NCI-H774 (cell line): ENCODE measurements around the gene TMEM255A.
A peak's percentile ranks its signal among the peaks of the same experiment; 100 is the strongest.
"Not testable (repeated sequence)": the region's sequence is repeated elsewhere in the genome, so short reads cannot be mapped to it uniquely, and the experiment has no call there.

Experiments
- DNase-seq: peaks from one replicate; lab custom pipeline; 2025; lab: John Stamatoyannopoulos, UW

TMEM255A gene

DNA sequence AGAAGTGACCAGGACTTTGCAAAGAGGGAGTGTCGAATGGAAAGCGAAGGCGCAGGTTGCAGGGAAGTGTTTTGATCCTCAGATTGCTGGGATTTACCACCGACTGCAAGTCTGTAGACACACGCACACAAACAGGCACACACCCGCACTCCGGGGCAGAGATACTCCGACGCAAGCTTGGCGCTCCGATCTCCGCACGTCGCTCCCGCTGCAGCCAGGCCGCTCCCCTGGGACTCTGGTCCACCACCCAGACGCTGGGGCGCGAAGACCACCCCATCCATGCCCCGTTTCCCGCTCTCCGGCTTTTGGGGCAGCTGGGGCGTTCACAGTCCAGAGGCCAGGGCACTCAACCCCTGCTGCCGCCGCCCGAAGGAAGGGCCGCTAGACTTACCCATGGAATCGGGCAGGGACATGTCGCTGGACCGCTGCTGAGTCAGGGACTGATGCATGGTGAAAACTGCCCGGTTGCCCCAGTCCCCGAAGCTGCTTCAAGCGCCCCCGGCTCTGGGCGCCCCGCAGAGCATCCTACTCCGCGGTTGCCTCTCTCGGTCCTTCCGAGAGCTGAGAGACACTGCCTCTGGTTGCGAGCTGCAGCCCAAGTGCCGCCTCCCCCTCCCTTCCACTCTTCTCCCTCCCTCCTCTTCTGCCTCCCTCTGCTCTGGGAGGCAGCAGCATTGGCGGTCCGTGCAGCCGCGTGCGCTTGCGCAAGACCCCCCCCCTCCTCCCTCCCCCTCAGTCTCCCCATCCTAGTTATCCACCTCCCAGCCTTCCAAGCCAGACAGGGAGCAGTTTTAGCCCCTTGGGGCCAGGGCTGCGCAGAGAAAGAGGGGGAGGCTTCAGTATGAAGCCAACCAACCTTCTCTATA is at the start of gene TMEM255A:
Gene TMEM255A, minus strand, starts transcription at position 601 of the 866 bp plus-strand sequence. Its CDS starts 152 bp downstream, at position 449.
- no peak for DNase-seq

DNA sequence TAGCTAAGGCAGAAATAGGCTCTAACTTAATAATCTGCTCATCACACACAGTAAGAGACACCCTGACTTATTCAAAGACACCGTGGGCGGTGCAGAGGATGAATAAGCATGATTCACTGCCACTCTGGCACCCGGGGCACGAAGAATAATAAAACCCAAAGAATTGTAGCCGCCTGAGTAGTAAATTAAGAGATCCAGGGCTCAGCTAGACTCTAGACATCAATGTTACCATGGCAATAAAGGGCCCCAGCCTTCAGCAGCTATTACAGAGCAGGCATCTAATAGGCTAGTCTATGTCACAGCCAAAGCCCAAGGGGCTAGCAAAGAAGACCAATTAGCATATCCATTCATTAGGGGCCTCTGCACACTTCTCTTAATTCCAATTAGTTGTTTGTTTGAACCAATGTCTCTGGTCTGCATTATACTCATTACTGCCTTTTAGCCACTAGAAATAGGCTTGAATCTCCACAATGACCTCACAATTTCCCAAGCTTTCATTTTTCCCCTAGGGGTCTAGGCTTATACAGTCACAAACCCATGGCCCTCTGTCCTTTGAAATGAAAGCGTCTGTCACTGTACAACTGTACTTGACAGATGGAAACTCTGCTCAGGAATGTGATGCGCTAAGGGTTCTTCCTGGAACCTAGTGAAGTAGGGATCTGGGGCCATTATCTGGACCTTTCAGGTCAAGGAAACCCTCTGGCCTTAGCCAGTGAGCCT is 47.6 kb upstream of the TMEM255A start:
- DNase-seq: no peak

DNA sequence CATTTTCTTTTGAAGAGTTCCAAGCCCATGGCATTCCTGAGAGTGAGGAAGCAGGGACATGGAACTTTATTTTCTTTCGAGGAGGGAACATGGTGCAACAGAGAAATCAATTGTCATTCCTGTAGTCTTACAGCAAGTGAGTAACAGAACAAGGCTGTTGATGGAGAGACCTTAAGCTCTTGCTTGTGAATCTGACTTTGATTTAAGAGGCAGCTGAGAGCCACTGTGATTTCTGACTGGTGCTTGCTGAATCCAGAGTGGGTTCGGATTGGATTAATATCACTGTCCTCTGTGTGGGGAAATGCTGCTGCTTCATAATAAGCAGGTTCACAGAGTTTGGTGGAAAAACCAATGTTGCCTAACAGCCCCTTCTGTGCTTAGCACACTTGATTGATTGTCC is 45.9 kb upstream of the TMEM255A start:
- no peak for DNase-seq

DNA sequence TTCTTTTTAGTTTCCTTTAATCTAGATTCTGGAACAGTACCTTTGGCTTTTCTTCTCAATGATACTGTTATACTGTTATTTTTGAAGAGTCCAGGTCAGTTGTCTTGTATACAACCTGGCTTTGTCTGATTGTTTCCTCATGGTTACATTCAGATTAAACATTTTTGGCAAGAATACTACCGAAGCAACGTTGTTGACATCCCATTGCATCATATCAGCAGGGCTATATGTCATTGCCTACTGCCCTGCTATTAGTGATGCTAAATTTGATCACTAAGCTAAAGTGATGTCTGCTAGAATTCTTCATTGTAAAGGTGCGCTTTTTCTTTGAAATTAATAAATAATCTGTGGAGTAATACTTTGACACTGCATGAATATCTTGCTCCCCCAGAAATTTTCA is 44.8 kb upstream of the TMEM255A start:
- no peak for DNase-seq

DNA sequence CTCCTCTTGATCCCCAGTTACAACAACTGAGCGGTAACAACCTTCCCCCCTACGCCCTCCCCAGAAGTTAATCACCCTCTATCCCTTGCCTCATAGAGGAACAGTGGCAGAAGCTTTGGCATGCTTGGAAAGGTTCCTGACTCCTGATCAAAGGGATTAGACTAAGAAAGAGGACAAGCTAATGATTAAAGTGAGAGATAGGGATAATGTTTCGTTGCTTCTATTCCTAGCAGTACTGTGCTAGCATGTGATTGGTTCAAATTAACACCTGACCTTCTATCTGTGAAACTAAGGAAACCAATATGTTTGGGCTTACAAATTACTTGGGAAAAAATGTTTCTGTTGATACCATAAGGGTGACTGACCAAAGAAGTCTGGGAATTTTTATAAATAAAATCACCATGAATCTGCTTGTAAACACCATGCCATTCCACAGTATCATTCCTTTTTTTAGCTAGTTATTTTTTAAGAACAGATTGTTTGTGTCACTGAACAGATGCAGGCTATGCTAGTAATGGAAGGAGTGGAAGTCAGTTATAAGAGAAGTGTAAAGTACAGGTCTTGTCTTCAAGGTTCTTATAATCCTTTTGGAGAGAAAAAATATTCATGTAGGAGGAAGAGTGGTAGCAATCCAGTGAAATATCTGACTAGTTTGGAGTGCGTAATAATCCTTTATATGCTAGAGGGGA is 39.3 kb upstream of the TMEM255A start:
- no peak for DNase-seq

DNA sequence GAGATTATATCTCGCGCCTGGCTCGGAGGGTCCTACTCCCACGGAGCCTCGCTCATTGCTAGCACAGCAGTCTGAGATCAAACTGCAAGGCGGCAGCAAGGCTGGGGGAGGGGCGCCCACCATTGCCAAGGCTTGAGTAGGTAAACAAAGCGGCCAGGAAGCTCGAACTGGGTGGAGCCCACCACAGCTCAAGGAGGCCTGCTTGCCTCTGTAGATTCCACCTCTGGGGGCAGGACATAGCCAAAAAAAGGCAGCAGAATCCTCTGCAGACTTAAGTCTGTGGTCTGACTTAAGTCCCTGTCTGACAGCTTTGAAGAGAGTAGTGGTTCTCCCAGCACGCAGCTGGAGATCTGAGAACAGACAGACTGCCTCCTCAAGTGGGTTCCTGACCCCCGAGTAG is 33.3 kb upstream of the TMEM255A start:
- not testable (repeated sequence) for DNase-seq

DNA sequence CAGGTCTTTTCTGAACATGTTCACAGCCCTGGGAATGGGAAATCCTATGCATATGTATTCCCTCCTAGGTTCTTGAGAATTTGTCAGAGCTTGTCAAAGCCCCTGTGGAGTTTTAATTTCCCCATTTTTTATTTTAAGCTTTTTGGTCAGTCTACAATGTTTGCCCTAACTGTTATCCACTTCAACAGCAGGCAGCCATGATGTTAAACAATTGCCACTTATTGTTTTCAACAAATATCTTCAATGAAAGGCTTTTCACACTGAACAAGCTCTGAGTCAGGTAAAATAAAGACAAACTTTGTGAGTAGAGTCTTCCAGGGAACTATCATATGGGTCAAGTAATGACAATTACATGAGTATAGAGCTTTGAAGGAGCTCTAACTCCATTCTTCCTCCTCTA is 25.6 kb upstream of the TMEM255A start:
- no peak for DNase-seq

DNA sequence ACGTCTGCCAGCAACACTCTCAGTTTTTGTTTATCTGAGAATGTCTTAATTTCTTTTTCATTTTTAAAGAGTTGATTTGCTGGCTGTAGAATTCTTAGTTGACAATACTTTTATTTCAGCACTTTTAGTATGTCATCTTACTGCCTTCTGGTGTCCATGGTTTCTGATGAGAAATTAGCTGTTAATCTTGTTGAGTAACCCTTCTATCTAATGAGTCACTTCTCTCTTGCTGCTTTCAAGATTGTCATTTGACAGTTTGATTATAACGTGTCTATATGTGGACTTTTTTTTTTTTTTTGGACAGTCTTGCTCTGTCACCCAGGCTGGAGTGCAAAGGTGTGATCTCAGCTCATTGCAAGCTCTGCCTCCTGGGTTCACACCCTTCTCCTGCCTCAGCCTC is 24.0 kb upstream of the TMEM255A start:
- DNase-seq: no peak

DNA sequence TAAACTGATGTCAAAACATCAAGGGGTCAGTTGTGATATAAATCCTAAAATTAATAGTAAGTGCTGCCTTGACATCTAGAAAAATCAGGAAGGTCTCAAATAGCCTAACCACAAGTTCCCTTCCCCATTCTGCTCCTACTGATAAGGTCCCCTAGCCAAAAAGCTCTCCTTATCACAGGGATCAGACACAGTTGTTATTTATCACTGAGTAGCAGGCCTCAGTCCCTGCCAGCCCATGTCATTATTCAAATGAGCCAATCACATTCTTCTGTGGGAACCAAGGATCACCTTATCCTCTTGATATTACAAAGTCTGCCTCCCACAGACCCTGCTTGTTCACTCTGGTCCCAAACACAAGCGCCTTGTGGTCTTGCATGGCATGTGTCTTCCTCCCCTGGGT is 23.3 kb upstream of the TMEM255A start:
- no peak for DNase-seq

DNA sequence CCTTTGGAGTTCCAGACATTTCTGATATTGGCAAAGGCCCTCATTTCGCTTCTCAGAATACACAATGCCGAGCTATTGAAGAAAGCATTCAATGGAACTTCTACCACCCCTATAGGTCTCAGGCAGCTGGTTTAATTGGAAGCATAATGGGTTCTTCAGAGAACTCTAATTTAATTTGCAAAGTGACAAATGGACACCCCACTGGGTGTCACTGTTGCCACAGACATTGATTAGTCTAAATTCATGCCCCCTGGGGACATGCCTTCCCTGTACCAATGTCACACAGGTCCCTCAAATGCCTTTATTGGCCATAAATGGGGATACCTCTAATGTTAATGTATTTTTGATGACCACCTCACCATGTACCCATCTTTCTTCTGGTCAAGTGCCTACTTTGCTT is 22.9 kb upstream of the TMEM255A start:
- no peak for DNase-seq

DNA sequence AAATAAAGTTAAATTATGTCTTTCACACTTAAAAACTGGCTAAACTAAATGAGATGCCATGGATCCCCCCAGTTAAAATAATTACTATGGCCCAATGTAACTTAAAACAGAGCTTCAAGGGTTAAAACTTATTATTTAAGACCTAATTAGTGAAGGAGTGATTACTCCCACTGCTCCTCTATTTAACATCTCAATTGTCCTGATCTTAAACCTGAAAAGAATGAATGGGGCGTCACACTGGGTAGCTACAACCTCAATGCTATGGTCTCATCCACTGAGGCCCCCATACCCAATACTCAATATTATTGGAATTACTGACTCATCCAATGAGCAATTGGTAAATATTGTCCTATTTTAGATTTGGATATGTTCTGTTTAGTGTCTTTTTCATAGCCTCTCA is 21.1 kb upstream of the TMEM255A start:
- no peak for DNase-seq

DNA sequence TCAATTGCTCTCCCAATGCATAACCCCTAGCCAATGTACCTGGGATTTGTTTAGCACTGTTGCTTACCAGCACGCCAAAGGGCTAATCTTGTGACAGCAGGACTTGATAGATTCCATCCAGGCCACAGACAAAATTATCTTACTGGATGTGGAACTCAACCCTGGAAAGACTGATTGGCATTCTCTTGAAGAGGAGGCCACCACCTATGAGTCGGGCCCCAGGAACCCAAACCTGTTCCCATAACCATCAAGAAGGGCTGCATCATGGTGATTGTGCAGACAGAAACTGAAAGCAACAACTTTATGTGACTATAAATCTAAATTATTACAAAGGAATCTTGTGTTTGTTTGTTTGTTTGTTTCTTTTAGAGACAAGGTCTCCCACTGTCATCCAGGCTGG is 19.9 kb upstream of the TMEM255A start:
- DNase-seq: no peak

DNA sequence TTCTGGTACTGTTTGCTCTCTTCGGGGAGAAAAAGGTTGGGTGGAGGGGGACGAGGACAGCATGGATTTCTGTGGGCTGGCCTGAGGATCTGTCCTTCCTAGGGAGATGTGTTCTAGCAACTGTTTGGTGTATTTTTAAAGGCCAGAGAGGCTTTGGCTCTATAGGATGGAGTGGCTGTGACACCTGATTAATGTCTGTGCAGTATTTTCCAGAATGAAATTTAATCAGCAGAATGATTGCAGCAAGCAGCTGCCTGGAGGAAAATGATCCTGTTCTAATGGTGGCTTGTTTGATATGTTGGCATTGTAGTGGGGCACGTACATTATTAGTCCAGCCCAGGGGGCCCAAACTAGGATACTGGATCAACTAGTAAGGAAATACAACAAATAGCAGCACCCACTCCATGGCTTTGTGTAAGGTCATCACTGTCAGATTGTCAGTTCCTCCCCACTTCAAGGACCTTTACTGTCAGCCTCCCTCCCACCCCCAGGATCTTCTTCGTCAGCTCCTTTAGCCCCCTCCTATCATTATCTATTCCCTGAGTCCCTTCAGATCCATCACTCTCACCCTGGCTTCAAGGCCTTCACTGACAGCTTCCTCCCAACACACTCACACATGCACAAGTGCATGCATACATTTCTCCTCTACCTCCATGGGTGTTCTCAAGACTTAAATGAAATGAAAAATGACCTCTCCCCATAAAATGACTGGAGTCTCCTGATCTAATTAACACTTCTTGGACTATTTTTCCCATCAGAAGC is 10.4 kb upstream of the TMEM255A start:
- DNase-seq: no peak

DNA sequence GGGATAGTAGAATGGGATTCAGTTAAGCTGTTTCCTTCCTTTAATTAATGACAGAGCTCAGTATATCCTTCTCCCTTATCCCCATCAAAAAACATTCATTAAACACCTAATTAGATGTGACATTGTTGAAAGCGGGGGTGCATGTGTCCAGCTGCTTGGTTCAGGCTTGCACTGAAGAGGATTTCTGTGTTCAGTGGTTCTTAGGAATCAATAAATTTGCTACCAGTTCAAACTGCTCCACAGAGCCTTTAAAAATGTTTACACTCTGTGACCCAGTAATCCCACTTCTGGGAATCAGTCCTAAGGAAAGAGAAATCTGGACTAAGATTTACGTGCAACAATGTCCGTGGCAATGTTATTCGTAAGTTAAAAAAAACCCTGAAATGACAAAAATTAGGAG is 7.2 kb upstream of the TMEM255A start:
- no peak for DNase-seq

DNA sequence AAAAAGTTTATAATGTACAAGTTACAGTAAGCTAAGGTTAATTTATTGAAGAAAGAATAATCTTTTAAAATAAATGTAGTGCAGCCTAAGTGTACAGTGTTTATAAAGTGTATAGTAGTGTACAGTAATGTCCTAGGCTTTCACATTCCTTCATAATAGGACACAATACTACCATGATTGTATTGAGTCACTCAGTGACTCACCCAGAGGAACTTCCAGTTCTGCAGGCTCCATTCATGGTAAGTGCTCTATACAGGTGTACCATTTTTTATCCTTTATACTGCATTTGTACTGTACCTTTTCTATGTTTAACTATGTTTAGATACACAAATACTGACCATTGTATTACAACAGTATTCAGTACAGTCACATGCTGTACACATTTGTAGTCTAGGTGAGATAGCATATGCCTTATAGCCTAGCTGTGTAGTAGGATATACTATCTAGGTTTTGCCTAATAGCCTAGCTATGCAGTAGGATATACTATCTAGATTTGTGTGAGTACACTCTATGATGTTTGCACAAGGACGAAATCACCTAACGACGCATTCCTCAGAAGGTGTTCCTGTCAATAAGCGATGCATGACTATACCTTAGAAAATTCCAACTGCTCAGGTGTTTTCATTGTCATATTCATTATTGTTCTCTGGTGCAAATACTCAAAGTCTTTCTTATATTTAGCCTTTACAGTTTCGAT is 5.5 kb upstream of the TMEM255A start:
- DNase-seq: no peak

DNA sequence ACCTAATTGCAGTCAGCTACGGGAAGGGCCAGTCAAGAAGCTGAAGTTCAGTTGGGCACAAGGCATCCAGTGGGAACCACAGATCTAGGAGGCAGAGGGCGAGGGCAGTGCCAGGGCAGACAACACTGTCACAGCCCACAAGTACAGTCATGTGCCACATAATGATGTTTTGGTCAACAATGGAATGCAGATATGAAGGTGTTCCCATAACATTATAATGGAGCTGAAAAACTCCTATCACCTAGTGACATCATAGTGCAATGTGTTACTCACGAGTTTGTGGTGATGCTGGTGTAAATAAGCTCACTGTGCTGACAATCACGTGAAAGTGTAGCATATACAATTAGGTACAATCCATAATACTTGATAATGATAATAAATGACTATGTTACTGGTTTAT is 4.5 kb upstream of the TMEM255A start:
- no peak for DNase-seq

DNA sequence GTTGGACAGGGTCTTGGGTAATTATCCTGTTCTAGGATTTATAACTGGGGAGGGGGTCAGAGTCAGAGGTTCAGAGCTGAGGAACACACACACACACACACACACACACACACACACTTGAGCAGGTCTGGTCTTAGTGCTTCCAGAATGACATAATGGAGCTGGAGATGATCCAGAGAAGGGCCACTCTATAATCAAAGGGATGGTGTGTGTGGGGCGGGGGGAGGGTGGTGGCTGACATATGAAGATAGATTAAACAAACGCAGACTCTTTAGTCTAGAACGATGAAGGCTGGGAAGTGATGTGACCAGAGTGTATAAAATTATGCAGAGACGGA is 434 bp upstream of the TMEM255A start:
- DNase-seq: no peak

DNA sequence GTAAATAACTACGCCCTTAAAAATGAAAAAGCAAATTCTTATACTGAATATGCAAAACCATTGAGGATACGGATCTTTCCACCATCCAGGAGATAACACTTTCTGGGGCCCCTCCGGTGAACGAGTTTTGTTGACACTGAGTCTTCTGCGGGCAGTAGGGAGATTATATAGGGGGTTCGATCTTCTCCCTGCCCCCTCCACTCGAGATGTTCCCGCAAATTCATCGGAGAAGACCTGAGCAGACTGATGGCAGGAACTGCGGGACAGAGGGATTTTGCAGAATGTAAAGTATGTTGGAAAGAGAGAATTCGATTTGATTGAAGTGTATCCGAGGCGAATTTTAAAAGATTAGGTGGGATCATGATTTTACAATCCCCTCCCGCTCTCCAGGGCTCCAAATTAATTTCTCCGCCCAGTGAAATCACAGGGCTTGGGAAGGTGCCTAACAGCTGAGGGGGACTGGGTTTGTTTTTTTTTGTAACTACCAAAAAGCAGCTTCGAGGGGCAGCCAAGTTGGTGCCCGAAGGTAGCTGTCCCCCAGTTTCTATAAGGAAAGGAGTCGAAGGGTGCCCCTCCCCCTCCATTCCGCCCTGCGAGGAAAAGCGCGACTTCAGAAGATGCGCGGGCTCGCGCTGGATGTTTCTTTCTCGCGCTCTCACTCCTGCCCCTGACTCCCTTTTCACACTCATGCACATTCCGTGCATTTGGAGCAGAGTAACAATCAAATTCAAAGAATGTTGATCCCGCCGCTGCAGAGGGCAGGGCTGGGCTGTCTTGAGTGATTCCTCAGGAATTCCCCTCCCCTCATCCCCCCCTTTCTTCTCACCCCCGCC is 1.2 kb downstream of the TMEM255A start:
- no peak for DNase-seq

DNA sequence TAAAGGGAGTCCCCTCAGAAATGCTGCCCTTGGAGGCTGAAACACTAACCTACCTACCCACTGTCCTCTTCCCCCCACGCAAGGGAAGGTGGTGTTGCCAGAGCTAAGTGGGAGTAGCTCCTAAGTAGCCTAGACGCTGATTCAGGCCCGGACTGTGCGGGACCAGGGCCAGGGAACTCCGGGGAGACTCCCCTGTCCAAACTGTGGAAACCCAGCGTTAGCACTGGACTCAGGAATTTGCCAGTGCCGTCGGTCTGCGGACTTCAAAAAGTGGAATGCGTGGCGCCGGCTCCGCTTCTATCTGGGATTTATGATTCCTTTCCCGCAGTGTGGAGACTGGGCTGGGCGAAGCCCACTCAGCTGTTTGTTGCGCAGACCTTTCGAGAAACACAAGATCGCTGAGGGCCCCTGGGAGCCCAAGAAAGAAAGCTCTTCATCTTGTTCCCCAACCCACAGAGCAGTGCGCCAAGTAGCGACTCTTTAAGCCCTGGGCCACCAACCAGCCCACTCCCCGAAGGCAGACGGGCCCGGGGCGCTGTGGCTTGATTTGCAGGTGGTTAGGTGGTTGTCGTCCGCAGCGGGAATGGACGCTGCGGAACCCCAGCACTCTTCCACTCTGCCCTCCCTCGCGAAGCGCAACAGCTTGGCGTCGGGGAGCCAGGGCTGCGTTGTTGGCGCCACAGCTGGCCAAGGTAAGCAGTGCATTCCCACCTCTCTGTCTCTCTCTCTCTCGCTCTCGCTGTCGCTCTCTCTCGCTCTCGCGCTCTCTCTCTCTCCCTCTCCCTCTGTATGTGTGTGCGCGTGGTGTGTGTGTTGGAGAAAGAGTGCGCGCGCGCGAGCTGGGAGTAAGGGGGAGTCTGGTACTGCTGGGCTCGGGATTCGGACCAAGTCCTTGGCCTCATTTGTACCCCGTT is 2.0 kb downstream of the TMEM255A start:
- peak; percentile 84 for DNase-seq

DNA sequence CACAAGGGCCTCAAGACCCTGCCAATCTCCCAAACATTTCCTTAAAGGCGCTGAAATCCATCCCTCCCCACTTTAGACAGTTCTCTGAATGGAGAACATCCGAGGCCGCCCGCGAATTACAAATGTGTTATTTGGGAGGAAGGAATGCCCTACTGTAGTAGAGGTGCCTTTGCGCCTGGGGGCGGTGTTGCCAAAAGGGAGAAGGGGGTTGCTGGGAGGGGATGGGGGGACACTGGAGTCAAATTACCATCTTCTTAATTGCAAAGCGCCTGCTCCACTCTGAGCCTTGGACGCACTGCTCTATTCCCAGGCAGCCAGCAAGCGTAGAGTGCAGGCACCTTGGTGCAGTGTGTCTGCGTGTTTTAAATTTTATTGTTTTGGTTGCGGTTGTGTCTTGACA is 2.7 kb downstream of the TMEM255A start:
- DNase-seq: no peak
